B cell (primary cell): ENCODE data around the gene ARL6IP5. TPM values are rescaled to one million over a fixed set of nuclear protein-coding genes. Genes with fewer than 3 reads are reported as not detected.

ENCODE experiments used
- ATAC-seq: fragments of 200-7000 bp; cut with Tn5 transposase; one replicate; pipeline ENCODE4 v1.10.0; 2021; ENCODE audit warnings: low read depth, mild to moderate bottlenecking, moderate number of reproducible peaks, moderate library complexity
- CTCF ChIA-PET: fragments of 350-600 bp; sonication (Branson Sonifier 250); formaldehyde crosslinking; loops from one replicate; lab custom pipeline; 2021; ENCODE audit warnings: antibody characterized with exemption, inconsistent platforms; lab: Charles Lee
- POLR2A ChIA-PET: fragments of 350-600 bp; sonication (Branson Sonifier 250); formaldehyde crosslinking; loops from one replicate; lab custom pipeline; 2021; ENCODE audit warnings: antibody characterized with exemption; lab: Charles Lee
- DNase-seq: peaks from one replicate; pipeline ENCODE4 v3.0.0; 2013
- H2AFZ ChIP-seq: 2 replicates; pipeline ENCODE4 v1.6.1; 2012; ENCODE audit warnings: mild to moderate bottlenecking, low read depth, low read length; ENCODE audit not compliant: insufficient read depth, poor library complexity, severe bottlenecking
- H3K27ac ChIP-seq, 2 donors: 1 replicate in 1 of 2; 2 replicates in 1 of 2; pipeline ENCODE4 v1.5.1; 2012 to 2013; ENCODE audit warnings: low read length in 2 of 2, mild to moderate bottlenecking in 2 of 2, moderate library complexity in 1 of 2
- H3K27me3 ChIP-seq, 4 experiments: fragments of 200-600 bp in 1 of 4; sonication (generic) in 1 of 4; replicated peaks in 1 of 4; 1 replicate in 2 of 4; 2 replicates in 2 of 4; pipeline versions ENCODE4 v1.6.1 to v1.7.0; 2013 to 2016; ENCODE audit warnings: low read length in 3 of 4, mild to moderate bottlenecking in 2 of 4, mixed read lengths in 1 of 4, moderate library complexity in 1 of 4; ENCODE audit not compliant: insufficient read depth in 4 of 4, control insufficient read depth in 3 of 4; ENCODE audit errors: control extremely low read depth in 1 of 4
- H3K36me3 ChIP-seq, 2 experiments: replicated peaks in 1 of 2; 1 replicate in 1 of 2; 2 replicates in 1 of 2; pipeline versions ENCODE4 v1.6.1 to v1.7.1; 2013; ENCODE audit warnings: low read length in 1 of 2; ENCODE audit not compliant: insufficient read depth in 2 of 2, control insufficient read depth in 1 of 2; ENCODE audit errors: control extremely low read depth in 1 of 2, extremely low read depth in 1 of 2
- H3K4me1 ChIP-seq, 2 donors: fragments of 200-600 bp in 1 of 2; sonication (generic) in 1 of 2; 1 replicate in 1 of 2; 2 replicates in 1 of 2; pipeline versions ENCODE4 v1.5.1 to v1.6.1; 2013 to 2017; ENCODE audit warnings: low read length in 2 of 2; ENCODE audit not compliant: control insufficient read depth in 2 of 2, insufficient read depth in 2 of 2
- H3K4me2 ChIP-seq: replicated peaks from 2 replicates; pipeline ENCODE3; 2012; ENCODE audit warnings: mild to moderate bottlenecking, low read depth, low read length; ENCODE audit not compliant: poor library complexity, severe bottlenecking
- H3K4me3 ChIP-seq, 5 experiments: fragments of 200-600 bp in 1 of 5; sonication (generic) in 1 of 5; 1 replicate in 3 of 5; 2 replicates in 2 of 5; pipeline versions ENCODE4 v1.5.1 to v1.7.0; 2011 to 2016; ENCODE audit warnings: low read length in 4 of 5, mild to moderate bottlenecking in 4 of 5, low read depth in 2 of 5, control low read depth in 1 of 5, moderate library complexity in 1 of 5; ENCODE audit not compliant: insufficient read depth in 1 of 5; ENCODE audit errors: control extremely low read depth in 1 of 5, extremely low read depth in 1 of 5
- H3K79me2 ChIP-seq: fragments of 200-600 bp; sonication (generic); one replicate; pipeline ENCODE4 v1.6.0; 2016; ENCODE audit warnings: low read length; ENCODE audit not compliant: control insufficient read depth, insufficient read depth
- H3K9ac ChIP-seq: fragments of 200-600 bp; sonication (generic); 2 replicates; pipeline ENCODE4 v1.6.1; 2017; ENCODE audit warnings: mild to moderate bottlenecking, low read length, moderate library complexity
- H3K9me3 ChIP-seq, 3 donors: one replicate each; pipeline versions ENCODE4 v1.6.1 to v1.7.1; 2013; ENCODE audit warnings: low read length in 2 of 3; ENCODE audit not compliant: control insufficient read depth in 2 of 3, insufficient read depth in 1 of 3; ENCODE audit errors: control extremely low read depth in 1 of 3
- H4K20me1 ChIP-seq: 2 replicates; pipeline ENCODE4 v1.6.0; 2012; ENCODE audit warnings: mild to moderate bottlenecking, low read length; ENCODE audit not compliant: insufficient read depth, control insufficient read depth, poor library complexity, severe bottlenecking
- H3K27ac Mint-ChIP-seq: one replicate; pipeline ENCODE4 v1.8.0; 2021; ENCODE audit warnings: mixed read lengths
- H3K27me3 Mint-ChIP-seq: one replicate; pipeline ENCODE4 v1.8.0; 2021; ENCODE audit warnings: mixed read lengths
- H3K4me1 Mint-ChIP-seq: one replicate; pipeline ENCODE4 v1.8.0; 2021; ENCODE audit warnings: mixed read lengths
- H3K4me3 Mint-ChIP-seq: one replicate; pipeline ENCODE4 v1.8.0; 2021; ENCODE audit warnings: mixed read lengths
- H3K9me3 Mint-ChIP-seq: one replicate; pipeline ENCODE4 v1.8.0; 2022; ENCODE audit warnings: mixed read lengths; ENCODE audit not compliant: insufficient read depth
- CTCF ChIP-seq: fragments of 200-600 bp; IDR thresholded peaks from one replicate; pipeline ENCODE4 v1.8.0; 2022; ENCODE audit warnings: antibody characterized with exemption, mild to moderate bottlenecking
- EZH2 ChIP-seq: IDR thresholded peaks from 2 replicates; pipeline ENCODE4 v1.6.1; 2012; ENCODE audit warnings: borderline replicate concordance, low read depth, mild to moderate bottlenecking, moderate library complexity, low read length; ENCODE audit not compliant: insufficient read depth, poor library complexity, severe bottlenecking
- WGBS: methylation state at CpG from one replicate; pipeline ENCODE4 v1.1.5; 2013; ENCODE audit warnings: missing lambda C conversion rate; ENCODE audit not compliant: insufficient coverage; 5-methylcytosine and 5-hydroxymethylcytosine counted together
- intact Hi-C: fragments of 100-400 bp; cut with micrococcal nuclease; formaldehyde crosslinking; loops from one replicate; pipeline ENCODE4 v1.10.0; 2022
- polyA plus RNA-seq: library from polyadenylated mRNA; depleted of rRNA; stranded (reverse); fragments of >200 nt; gene quantifications from 2 replicates; pipeline ENCODE4 v1.2.3, GENCODE V29; 2012
- total RNA-seq, 2 donors: library from RNA; stranded (reverse); fragments of 120-200 nt in 1 of 2; gene quantifications; 1 replicate in 1 of 2; 2 replicates in 1 of 2; pipeline versions ENCODE4 v1.2.3 to v1.2.4, GENCODE V29; 2013 to 2022

ARL6IP5 gene
- total and polyA plus RNA-seq, 2 donors (not counting 1 experiment from before 2014, with no cell fraction given): 39.5 to 89.1 TPM

- H3K9ac ChIP-seq: peak within 1 kb of the TSS; percentile 82
- H3K4me3 ChIP-seq: peak within 1 kb of the TSS; percentile 41 to 79 (median 67)
- ChIA-PET CTCF (interaction anchor here (1.6 kb wide), 1 partner anchor 20 kb away, joined by 3 read pairs; no protein-coding TSS in a partner anchor), POLR2A (interaction anchor here (0.6 to 1.2 kb wide), 5 partner anchors 18 to 28 kb away, joined by 3 to 5 read pairs (median 4); partner anchors contain the start of gene TMF1)
- WGBS: 0% methylated on average over 22 of the region's 37 CpGs
- H3K9me3 Mint-ChIP-seq: no peaks in the 10 kb centered on the region
- TF ChIP-seq CTCF: no peak
- no peak for TF ChIP-seq EZH2
- peaks cover 51 to 53% of the 10 kb centered on the region in 2 donors for H3K4me1 ChIP-seq
- DNase-seq (peak; percentile 90), ATAC-seq (peak; percentile 72)
- H4K20me1 ChIP-seq: peaks cover 10% of the 10 kb centered on the region
- intact Hi-C loops: loop anchor here (1.0 to 5.0 kb wide), 4 partner anchors 14 to 67 kb away; partner anchors contain the start of genes EOGT, LMOD3 and TMF1
- no peaks in the 10 kb centered on the region for H3K27me3 ChIP-seq
- no peaks in the 10 kb centered on the region for H3K27me3 Mint-ChIP-seq
- H3K27ac ChIP-seq: peak within 1 kb of the TSS; percentile 77 to 87
- H3K4me1 Mint-ChIP-seq: peaks cover 61% of the 10 kb centered on the region
- H3K36me3 ChIP-seq: peaks cover 0 to 4% of the 10 kb centered on the region in 2 experiments
- peaks cover 62% of the 10 kb centered on the region for H3K79me2 ChIP-seq
- peak within 1 kb of the TSS; percentile 87 for H3K4me2 ChIP-seq
- peak within 1 kb of the TSS; percentile 82 for H2AFZ ChIP-seq
- H3K27ac Mint-ChIP-seq: peak within 1 kb of the TSS; percentile 92
- peak within 1 kb of the TSS; percentile 85 for H3K4me3 Mint-ChIP-seq
- H3K9me3 ChIP-seq: no peaks in the 10 kb centered on the region
Observed at GRCh38 chr3:69080233-69080920, 4.4 kb upstream of the ARL6IP5 start, which contains the start of gene UBA3. Gene UBA3, minus strand, starts transcription at chr3:69080365. Its CDS starts 12 bp downstream, at chr3:69080353.
